Posterior cingulate gyrus (tissue), 11 donors: ENCODE measurements around the gene CD44.
A peak's percentile ranks its signal among the peaks of the same experiment; 100 is the strongest.

Experiments
- DNase-seq, 10 donors: peaks; one replicate each; pipeline versions ENCODE4 v3.0.0 to v3.0.0-alpha.2; 2020 to 2021; ENCODE audit warnings: mixed read lengths in 3 of 10
- intact Hi-C: fragments of 100-400 bp; cut with DNase I; formaldehyde crosslinking; loops from one replicate; pipeline ENCODE4 v1.15.1; 2023

CD44 gene

GRCh38 chr11:35136311-35136710 is 2.7 kb upstream of the CD44 start:
- DNase-seq = no peak
- intact Hi-C loops = no loop called here

GRCh38 chr11:35138058-35138457 is 913 bp upstream of the CD44 start:
- DNase-seq = no peak
- intact Hi-C loops = no loop called here

GRCh38 chr11:35138606-35138942 is 397 bp upstream of the CD44 start:
- DNase-seq = peak in 1 of 10 donors; percentile 80
- intact Hi-C loops = no loop called here

- intact Hi-C loops = no loop called here
- DNase-seq = no peak
These were observed 831 bp downstream of the CD44 start for GRCh38 chr11:35139722-35140282.

- intact Hi-C loops = no loop called here
- DNase-seq = no peak
These were observed 2.1 kb downstream of the CD44 start for GRCh38 chr11:35141071-35141470.

GRCh38 chr11:35141571-35141971 is 2.6 kb downstream of the CD44 start:
- peak in 4 of 10 donors; percentile 25 to 82 (median 62) for DNase-seq
- intact Hi-C loops = no loop called here

GRCh38 chr11:35142481-35143075 is 3.6 kb downstream of the CD44 start:
- no peak for DNase-seq
- intact Hi-C loops = no loop called here

- intact Hi-C loops = no loop called here
- DNase-seq = no peak
These were observed 4.5 kb downstream of the CD44 start for GRCh38 chr11:35143297-35144135.

- intact Hi-C loops = no loop called here
- DNase-seq = peak in 1 of 10 donors; percentile 60
These were observed 5.3 kb downstream of the CD44 start for GRCh38 chr11:35144136-35144741.

- intact Hi-C loops = no loop called here
- no peak for DNase-seq
These were observed 5.8 kb downstream of the CD44 start for GRCh38 chr11:35144806-35145205.

GRCh38 chr11:35145271-35145670 is 6.3 kb downstream of the CD44 start:
- intact Hi-C loops = no loop called here
- no peak for DNase-seq

- no peak for DNase-seq
- intact Hi-C loops = no loop called here
These were observed 7.1 kb downstream of the CD44 start for GRCh38 chr11:35146074-35146521.

GRCh38 chr11:35146711-35147110 is 7.7 kb downstream of the CD44 start:
- intact Hi-C loops = no loop called here
- no peak for DNase-seq

GRCh38 chr11:35147235-35147634 is 8.3 kb downstream of the CD44 start:
- DNase-seq = no peak
- intact Hi-C loops = no loop called here

GRCh38 chr11:35148163-35148837 is 9.3 kb downstream of the CD44 start:
- intact Hi-C loops = no loop called here

GRCh38 chr11:35150454-35150853 is 11.5 kb downstream of the CD44 start:
- no peak for DNase-seq
- intact Hi-C loops = no loop called here

More at GRCh38 chr11:35148163-35148837, 9.3 kb downstream of the CD44 start:
- no peak for DNase-seq

- intact Hi-C loops = no loop called here
These were observed 12.3 kb downstream of the CD44 start for GRCh38 chr11:35151241-35151640.

GRCh38 chr11:35151683-35152280 is 12.8 kb downstream of the CD44 start:
- intact Hi-C loops = no loop called here
- no peak for DNase-seq

More at GRCh38 chr11:35151241-35151640, 12.3 kb downstream of the CD44 start:
- no peak for DNase-seq

- no peak for DNase-seq
- intact Hi-C loops = no loop called here
These were observed 13.6 kb downstream of the CD44 start for GRCh38 chr11:35152575-35152974.

GRCh38 chr11:35153280-35153679 is 14.3 kb downstream of the CD44 start:
- intact Hi-C loops = no loop called here
- DNase-seq = no peak
